ENCODE data around the gene DLGAP3. TPM values are rescaled to one million over a fixed set of nuclear protein-coding genes. Genes with fewer than 3 reads are reported as not detected.

DLGAP3 gene
- total RNA-seq, 1 experiment from 2014 or later = 7.3 TPM

DNA sequence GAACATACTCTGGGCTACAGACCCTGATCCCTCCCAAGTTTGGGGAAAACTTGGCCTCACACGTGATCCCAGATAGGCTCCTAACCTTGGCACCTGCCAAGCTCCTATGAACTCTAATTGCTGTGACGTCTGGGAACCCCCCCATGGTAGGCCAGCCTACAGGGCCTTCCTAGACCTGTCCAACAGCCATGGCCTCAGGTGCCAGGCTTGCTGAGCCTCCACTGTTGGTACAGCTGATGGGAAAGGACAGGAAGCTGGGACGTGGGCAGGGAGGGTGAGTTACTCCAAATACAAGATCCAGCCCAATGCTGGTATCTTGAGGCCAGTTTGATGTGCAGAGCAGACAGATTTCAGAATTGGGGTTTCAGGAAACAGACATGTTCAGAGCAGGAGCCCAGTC is 89.0 kb downstream of the DLGAP3 start:
- H3K23ac ChIP-seq (ENCODE audit: insufficient read length, low read depth, low read length) = no peak overlapping the region
- WGBS (ENCODE audit: extremely low coverage, insufficient read length, low lambda C conversion rate) = no CpG with 5 or more reads among the region's 3 CpGs
- H4K5ac ChIP-seq (ENCODE audit: insufficient read length, low read depth, low read length) = no peak overlapping the region
- Mint-ChIP-seq H3K4me1 (peaks cover 27 to 34% of the 10 kb centered on the region in 2 experiments), H3K27me3 (ENCODE audit: low read depth) (no peaks in the 10 kb centered on the region; the same call in 1 of the 2 replicates), H3K9me3 (no peaks in the 10 kb centered on the region), H3K27ac (no peak overlapping the region), H3K36me3 (ENCODE audit: insufficient read depth in 1 of 3, low read depth in 3 of 3) (no peaks in the 10 kb centered on the region), H3K4me3 (no peak overlapping the region)
- no peak overlapping the region for H2AK5ac ChIP-seq (ENCODE audit: insufficient read length, low read length)
- H3K9ac ChIP-seq (ENCODE audit: extremely low read depth, insufficient read length, low read length) = no peak overlapping the region
- no peak overlapping the region for H3K4ac ChIP-seq (ENCODE audit: low read depth, low read length)
- no peak overlapping the region for H2BK15ac ChIP-seq (ENCODE audit: low read depth, low read length)
- H3K4me1 ChIP-seq (ENCODE audit: insufficient read depth, low read length) = peaks cover 4% of the 10 kb centered on the region; the same call in 1 of the 2 replicates
- H3T11ph ChIP-seq (ENCODE audit: low read length) = no peak overlapping the region
- H2BK5ac ChIP-seq (ENCODE audit: insufficient read length, low read length) = no peak overlapping the region
- H4K8ac ChIP-seq (replicated peaks; ENCODE audit: insufficient read length, low read depth, low read length) = no peak overlapping the region
- H3K79me2 ChIP-seq (ENCODE audit: insufficient read depth, low read length) = no peaks in the 10 kb centered on the region
- H3K23me2 ChIP-seq (ENCODE audit: insufficient read length, low read depth, low read length, poor library complexity, severe bottlenecking) = no peaks in the 10 kb centered on the region
- no peak overlapping the region for H3K4me2 ChIP-seq (ENCODE audit: insufficient read depth, insufficient read length, low read length)
- H3K27me3 ChIP-seq (ENCODE audit: insufficient read depth, low read length) = no peaks in the 10 kb centered on the region
- H3K18ac ChIP-seq (ENCODE audit: insufficient read length, low read depth, low read length) = no peak overlapping the region
- TF ChIP-seq, protein P1, sequence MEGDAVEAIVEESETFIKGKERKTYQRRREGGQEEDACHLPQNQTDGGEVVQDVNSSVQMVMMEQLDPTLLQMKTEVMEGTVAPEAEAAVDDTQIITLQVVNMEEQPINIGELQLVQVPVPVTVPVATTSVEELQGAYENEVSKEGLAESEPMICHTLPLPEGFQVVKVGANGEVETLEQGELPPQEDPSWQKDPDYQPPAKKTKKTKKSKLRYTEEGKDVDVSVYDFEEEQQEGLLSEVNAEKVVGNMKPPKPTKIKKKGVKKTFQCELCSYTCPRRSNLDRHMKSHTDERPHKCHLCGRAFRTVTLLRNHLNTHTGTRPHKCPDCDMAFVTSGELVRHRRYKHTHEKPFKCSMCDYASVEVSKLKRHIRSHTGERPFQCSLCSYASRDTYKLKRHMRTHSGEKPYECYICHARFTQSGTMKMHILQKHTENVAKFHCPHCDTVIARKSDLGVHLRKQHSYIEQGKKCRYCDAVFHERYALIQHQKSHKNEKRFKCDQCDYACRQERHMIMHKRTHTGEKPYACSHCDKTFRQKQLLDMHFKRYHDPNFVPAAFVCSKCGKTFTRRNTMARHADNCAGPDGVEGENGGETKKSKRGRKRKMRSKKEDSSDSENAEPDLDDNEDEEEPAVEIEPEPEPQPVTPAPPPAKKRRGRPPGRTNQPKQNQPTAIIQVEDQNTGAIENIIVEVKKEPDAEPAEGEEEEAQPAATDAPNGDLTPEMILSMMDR (conservative IDR thresholded peaks at IDR 0.05) = no peak
- no peak overlapping the region for H2AFZ ChIP-seq (ENCODE audit: low read length)
- no peak overlapping the region for H2BK120ac ChIP-seq (ENCODE audit: low read depth, low read length, poor library complexity, severe bottlenecking)
- no peak overlapping the region for H4K91ac ChIP-seq (ENCODE audit: insufficient read length, low read depth, low read length)
- H3K79me1 ChIP-seq (ENCODE audit: insufficient read depth, low read depth, low read length, poor library complexity, severe bottlenecking) = no peaks in the 10 kb centered on the region
- H3K56ac ChIP-seq (ENCODE audit: insufficient read length, low read depth, low read length) = no peak overlapping the region
- no peak overlapping the region for H2BK20ac ChIP-seq (ENCODE audit: low read depth, low read length, poor library complexity, severe bottlenecking)
- H4K20me1 ChIP-seq (ENCODE audit: control insufficient read depth, insufficient read depth, insufficient read length) = no peaks in the 10 kb centered on the region
- no peak overlapping the region for H3K14ac ChIP-seq (ENCODE audit: insufficient read depth, low read length)
- no peak overlapping the region for H3K27ac ChIP-seq (ENCODE audit: insufficient read length, low read depth, low read length)
- H2BK12ac ChIP-seq (ENCODE audit: insufficient read length, low read depth, low read length) = no peak overlapping the region
- peak; percentile 6 for DNase-seq
- no peaks in the 10 kb centered on the region for H3K9me3 ChIP-seq (ENCODE audit: control insufficient read depth, low read depth, low read length)
